Hippocampal formation (tissue), 2 donors: Measurements from ENCODE around the gene PDK1.
"Not testable (repeated sequence)": the region's sequence is repeated elsewhere in the genome, so short reads cannot be mapped to it uniquely, and the experiment has no call there.

Experiments used
- DNase-seq, 2 donors: peaks; one replicate each; lab custom pipeline; 2025; lab: John Stamatoyannopoulos, UW

PDK1 gene

DNA sequence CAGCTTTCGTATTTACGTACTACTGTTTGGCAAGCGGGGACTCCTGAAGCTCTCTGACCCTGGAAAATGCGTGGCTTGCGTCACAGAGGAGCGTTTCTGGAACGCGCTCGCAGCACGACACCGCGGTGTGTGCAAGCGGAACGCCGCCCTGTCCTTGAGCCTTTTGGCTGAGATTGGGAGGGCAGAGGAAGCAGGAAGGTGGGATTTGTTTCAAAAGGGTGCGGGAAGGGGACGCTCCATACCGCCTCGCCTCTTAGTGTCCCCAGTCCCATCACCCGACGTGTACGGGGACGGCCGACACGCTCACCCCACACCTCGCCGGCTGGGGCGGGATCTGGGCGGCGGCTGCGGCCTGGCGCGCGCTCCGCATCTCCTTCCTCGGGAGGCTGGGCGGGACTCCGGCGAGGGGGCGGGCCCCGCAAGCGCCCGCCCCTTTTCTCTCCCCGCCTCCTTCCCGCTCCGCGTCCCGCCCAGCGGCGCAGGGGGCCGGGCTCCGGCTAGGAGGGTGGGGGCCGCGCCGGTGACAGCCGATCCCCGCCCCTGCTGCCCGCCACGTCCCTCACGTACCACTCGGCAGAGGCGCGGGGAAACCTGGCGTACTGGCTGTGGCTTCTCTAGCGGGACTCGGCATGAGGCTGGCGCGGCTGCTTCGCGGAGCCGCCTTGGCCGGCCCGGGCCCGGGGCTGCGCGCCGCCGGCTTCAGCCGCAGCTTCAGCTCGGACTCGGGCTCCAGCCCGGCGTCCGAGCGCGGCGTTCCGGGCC, at the start of gene PDK1:
PDK1 (plus strand) TSS at position 569 of the 762 bp plus-strand sequence; CDS start at position 630, 61 bp downstream.
- peak; percentile 85 to 88 for DNase-seq

DNA sequence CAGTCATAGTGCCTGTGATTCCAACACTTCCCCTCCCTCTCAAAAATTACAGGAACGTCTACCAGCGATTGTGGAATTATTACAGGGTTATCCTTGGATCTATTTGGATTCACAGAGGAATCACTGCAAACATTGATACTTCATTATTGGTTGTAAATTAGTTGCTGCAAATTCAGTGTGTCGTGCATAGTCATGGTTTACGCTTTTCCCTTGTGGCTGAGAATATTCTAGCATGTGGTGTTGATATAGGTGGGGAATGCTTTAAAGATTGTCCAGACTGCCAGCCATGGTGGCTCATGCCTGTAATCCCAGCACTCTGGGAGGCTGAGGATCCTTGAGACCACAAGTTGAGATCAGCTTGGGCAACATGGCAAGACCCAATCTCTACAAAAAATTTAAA, 48.7 kb upstream of the PDK1 start:
- no peak for DNase-seq

DNA sequence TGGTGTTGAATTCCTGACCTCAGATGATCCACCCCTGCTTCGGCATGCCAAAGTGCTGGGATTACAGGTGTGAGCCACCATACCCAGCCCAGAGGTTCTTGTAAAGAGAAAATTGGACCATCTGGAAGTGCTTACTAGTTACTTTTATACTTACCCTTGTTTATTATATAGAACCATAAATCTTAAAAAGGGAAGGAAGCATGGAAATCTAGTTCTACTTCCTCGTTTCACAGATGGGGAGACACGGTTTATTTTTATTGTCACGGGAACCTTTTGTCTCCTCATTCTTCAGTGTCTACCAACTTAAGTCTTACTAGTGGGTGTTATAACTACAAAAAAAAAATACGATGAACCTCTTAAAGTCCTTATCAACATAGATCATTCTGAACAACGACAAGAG, 45.8 kb upstream of the PDK1 start:
- DNase-seq = no peak

DNA sequence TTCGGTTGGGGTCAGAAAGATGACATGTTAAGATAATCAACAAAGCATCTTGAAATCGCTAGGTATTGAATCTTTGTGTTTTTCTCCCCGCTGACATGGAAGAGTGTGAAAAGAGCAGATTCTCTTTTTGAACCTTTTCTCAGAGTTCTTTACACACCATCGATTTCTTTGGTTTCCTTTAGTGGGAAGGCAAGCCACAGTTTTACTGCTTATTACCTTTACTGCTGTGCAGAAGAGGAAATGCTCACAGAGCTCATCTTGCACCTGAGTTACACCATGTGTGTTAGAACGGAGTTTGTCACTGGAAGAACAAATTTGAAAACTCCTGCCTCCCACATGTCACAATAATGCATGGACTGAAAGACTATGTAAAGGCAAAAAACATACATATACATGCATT, 45.3 kb upstream of the PDK1 start:
- no peak for DNase-seq

DNA sequence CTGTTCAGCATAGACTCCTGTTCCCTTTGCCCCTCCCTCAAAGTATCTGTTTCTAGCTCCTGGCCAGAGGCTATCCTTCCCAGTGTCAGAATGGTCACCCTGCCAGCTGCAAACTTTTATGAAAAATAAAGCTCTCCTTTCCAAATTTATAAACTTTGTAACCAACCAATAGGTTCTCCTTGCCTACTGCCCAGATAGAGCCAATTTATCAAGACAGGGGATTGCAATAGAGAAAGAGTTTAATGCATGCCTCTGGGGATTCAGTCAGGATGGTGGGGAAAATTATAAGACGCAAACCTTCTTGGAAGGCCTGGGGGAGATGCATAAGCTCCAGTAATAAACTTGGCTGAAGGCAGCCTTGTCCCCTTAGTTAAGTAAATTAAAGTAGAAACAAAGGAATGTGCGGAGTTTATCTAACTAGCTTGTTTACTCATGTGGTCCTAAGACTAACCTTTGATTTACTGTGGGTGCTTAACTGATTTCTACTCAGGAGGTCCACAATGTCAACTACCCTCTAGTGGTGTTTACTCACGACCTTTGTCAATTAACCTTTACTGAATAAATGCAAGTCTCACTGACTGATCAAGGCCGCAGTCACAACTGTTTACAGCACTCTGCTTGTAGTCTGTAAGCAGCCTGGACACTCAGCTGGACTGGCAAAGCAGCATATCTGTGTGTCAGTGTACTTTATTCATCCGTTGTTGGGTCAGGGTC, 42.9 kb upstream of the PDK1 start:
- no peak for DNase-seq

DNA sequence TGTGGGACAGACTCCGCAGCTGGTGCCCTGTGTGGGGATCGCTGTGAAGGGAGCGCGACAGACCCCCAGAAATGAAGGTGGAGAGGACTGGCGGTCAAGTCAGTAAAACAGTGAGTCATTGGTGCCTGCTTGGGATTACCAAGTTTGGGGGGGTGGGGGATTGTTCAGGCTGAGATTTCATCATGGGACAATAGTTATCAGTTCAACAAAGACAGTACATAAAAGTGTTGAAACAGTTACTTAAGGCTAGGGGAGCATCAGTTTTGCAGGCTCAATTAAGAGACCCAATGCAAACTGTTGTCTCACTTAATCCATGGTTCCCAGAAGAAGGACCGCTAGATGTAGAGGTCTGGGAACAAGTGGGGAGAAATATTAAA, 42.4 kb upstream of the PDK1 start:
- DNase-seq = no peak

DNA sequence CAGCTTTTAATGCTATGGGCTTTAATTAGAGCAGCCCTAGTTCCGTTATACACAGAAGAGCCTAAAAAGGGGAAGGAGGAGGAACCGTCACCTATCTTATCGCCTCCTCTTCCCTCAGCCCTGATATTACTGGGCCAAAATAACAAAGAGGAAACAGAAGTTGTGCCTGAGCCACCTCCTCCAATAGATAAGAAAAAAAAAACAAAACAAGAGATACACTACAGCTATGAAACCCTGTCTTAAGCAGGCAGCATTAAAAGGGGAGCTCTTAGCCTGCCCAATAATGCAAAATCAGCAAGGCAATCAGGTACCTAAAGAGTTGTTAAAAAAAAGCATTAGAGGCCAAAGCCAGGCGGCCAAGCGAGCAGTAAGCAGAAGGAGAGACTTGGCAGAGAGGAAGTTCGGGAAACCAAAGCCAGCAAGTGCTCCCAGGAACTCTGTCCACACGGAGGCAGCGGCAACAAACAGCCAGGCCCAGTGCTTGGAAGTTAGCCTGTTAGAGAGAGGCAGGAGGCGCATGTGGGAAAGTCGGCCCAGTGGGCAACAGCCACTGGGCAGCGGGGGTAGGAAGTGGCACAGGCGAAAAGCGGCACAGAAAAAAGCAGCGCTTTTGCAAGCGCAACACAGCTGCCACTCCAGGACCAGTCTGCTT, 41.8 kb upstream of the PDK1 start:
- peak; percentile 17 to 48 for DNase-seq

DNA sequence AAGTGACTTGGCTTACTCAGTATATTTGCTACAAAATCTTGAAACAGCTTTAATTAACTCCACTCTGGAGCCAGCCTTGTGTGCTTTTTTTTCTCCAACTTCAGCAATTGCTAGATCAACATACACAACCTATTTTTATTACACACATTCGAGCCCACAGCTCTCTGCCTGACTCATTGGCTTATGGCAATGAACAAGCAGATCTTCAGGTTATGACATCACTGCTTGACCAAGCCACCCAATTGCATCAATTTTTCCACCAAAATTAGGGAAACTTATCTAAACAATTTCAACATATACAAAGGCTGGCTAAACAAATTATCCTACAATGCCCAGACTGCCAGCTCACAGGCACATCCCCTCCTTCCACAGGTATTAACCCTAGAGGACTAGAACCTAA, 39.6 kb upstream of the PDK1 start:
- no peak for DNase-seq

DNA sequence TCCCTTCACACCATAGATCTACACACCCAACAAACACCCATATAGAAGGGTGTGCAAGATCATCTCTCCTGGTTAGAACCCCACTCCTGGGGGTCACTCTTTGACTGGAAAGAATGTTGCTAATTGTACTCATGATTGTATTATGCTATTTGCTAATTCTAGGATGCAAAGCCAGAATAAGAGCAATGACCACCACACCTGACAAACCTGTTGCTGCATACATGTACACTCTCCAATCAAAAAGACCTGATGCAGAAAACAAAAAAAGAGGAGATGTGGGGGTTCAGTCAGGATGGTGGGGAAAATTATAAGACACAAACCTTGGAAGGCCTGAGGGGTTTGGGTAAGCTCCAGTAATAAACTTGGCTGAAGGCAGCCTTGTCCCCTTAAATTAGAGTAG, 36.9 kb upstream of the PDK1 start:
- DNase-seq = no peak

DNA sequence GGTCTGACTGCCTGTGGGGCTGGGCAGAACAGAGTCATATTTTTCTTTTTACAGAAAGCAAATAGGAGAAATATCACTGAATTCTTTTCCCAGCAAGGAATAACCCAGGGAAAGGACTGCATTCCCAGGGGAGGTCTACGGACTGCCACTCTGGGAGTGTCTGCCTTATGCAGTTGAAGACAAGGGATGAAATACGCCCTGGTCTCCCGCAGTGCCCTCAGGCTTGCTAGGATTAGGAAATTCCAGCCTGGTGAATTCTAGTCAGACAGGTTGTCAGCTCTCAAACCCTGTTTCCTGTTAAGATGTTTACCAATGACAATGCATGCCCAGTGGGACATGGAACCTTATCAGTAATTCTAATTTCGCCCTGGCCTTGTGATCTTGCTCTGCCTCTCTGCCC, 30.3 kb upstream of the PDK1 start:
- DNase-seq = no peak

DNA sequence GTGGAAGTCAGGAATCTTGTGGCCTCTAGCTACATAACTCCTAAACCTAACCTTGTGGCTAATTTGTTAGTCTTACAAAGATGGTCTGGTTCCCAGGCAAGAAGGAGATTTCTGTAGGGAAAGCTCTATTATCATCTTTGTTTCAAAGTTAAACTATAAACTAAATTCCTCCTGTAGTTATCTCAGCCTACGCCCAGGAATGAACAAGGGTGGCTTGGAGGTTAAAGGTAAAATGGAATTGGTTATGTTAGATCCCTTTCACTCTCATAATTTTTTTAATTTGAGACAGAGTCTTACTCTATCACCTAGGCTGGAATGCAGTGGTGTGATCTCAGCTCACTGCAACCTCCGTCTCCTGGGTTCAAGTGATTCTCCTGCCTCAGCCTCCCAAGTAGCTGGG, 24.6 kb upstream of the PDK1 start:
- no peak for DNase-seq

DNA sequence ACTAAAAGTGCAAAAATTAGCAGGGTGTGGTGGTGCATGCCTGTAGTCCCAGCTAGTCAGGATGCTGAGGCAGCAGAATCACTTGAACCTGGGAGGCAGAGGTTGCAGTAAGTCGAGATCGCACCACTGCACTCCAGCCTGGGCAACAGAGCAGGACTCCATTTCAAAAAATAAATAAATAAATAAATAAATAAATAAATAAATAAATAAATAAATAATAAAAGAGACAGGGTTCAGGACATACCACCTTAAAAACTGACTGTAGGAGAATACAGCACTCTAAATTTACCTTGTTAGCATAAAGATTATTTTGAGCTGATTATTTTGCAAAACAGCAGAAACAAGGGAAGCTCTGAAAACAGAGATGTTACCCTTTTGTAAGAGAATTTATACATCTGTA, 23.4 kb upstream of the PDK1 start:
- DNase-seq = not testable (repeated sequence)

DNA sequence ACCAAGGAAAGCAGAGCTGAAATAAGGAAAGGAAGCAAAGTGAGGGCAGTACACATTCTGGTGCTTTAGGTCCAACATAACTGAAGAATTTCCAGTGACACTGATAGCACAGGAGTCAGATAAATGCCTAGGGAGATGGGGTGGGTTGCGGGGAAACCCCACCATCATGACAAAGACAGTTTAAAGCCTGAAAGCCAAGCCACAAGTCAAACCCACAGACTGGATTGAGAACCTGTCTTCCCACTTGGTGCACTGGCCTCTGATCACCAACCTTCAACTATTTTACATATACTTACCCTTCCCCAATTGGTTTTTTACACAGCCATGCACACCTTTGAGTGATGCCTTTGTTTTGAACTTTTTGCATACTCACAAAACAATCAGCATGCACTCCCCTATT, 22.2 kb upstream of the PDK1 start:
- DNase-seq = no peak

DNA sequence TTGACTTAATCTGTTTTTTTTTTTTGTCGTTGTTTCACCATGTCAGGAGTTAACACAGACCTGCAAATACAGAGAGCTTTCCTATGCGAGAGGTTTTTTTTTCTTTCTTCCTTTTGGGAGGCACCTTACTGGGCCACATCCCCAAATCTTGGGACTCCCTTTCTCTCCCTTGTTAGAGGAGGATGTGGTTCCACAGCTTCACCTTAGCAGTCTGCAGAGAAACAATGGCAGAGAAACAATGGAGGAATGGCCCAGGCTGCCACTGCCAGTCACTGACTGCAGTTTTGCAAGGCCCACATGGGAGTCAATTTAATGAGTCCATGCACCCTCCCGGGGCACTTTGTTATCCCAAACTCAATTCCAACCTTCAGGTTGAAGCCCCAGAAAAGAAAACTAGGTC, 20.8 kb upstream of the PDK1 start:
- no peak for DNase-seq

DNA sequence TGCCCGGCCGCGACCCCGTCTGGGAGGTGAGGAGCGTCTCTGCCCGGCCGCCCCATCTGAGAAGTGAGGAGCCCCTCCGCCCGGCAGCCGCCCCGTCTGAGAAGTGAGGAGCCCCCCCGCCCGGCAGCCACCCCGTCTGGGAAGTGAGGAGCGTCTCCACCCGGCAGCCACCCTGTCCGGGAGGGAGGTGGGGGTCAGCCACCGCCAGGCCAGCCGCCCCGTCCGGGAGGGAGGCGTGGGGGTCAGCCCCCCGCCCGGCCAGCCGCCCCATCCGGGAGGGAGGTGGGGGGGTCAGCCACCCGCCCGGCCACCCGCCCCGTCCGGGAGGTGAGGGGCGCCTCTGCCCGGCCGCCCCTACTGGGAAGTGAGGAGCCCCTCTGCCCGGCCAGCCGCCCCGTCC, 18.0 kb upstream of the PDK1 start:
- DNase-seq = not testable (repeated sequence)

DNA sequence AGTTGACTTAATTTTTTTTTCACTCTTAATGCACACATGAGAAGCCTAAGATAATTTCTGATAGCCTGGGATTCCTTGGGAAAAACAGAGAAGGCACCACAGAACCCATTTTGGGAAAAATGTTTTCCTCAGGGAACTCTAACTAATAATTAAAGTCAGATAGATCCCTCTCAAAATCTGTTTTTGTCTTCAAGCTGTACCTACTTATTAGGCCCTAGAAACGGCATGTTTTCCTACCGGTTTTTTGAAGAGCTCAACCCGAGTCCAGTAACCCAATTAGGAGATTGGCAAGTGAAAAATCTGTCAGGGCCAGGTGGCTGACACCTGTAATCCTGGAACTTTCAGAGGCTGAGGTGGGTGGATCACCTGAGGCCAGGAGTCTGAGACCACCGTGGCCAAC, 16.1 kb upstream of the PDK1 start:
- no peak for DNase-seq

DNA sequence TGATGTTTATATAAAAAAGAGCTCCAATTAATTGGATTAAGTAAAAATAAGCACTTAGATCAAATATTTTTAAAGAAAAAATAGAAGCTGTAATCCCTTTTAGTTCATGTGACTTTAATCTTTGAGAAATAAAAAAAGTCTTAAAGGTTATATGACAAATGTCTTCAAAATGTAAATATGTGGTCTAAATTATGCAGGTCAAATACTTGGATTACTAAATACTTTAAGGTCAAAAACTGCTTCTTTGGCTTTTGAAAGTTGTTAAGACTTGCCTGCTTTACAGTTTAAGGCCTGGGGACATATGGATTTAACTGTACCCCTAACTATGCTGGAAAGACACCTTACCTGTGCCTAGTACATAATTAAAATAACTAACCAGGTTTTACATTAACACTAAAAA, 15.5 kb upstream of the PDK1 start:
- DNase-seq = no peak

DNA sequence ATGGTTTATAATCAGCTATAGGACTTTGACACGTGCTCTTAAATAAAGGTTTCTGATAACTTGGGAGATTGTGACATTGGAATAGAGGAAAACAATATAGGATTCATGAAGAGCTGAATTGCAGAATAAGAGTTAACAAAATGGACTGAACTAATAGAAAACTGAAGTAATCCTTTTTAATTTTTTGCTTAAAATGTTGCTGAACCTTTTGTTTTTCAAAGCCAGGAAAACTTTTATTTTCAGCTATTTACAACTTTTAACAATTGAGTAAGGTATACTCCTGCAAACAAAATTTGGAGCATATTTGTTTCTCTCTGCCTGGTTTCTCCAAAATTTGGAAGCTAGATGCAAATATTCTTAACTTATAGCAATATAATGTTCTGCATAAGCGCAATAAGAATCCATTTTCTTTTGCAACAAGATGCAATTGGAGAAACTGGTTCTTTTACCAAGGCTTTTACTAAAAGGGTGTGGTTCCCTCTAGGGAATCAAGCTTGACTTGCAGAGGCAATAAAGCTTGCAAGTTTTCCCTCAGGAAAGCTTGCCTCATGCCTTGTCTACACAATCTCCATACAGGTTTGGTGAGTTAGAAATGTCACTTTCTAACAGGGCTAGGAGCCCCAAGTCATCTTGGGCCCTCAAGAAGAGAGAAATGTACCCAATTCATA, 10.3 kb upstream of the PDK1 start:
- no peak for DNase-seq

DNA sequence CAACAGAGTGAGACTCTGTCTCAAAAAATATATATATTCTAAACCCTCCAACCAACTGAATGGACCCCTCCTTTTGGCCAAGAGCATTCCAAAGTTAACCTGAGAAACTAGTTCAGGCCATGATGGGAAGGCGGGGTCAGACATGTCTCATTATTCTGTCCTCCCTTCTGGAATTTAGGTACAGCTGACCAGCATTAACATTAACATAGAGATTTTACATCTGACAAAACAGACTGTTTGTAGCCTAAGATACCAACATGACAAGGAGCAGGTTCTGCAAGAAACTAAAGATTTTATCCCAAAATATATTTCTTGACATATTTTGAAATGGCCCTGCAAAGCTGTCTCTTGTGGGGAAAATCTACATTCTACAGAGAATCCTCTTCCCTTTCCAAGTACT, 6.8 kb upstream of the PDK1 start:
- DNase-seq = no peak

DNA sequence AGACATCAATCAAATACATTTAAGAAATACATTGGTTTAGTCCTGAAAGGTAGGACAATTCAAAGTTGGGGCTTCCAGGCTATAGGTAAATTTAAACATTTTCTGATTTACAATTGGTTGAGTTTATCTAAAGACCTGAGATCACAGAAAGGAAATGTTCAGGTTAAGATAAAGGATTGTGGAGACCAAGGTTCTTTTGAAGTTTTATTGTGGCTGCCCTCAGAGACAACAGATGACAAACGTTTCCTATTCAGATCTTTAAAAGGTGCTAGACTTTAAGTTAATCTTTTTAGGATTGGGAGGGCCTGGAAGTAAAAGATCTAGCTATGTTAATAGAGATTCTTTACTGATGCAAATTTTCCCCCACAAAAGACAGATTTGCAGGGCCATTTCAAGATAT, 6.1 kb upstream of the PDK1 start:
- not testable (repeated sequence) for DNase-seq

DNA sequence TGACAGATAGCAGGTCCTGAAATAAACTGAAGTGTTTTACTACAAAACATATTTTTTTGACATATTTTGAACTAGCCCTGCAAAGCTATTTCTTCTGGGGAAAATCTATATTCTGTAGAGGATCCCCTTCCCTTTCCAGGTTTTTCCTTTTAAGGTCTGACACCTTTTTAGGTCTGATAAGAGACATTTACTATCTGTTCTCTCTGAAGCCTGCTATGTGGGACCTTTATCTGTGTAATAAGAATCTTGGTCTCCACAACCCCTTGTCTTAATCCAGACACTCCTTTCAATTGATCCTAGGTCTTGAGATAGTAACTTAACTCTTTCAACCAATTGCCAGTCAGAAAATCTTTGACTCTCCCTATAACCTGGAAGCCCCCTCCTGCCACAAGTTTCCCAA, 5.5 kb upstream of the PDK1 start:
- no peak for DNase-seq

DNA sequence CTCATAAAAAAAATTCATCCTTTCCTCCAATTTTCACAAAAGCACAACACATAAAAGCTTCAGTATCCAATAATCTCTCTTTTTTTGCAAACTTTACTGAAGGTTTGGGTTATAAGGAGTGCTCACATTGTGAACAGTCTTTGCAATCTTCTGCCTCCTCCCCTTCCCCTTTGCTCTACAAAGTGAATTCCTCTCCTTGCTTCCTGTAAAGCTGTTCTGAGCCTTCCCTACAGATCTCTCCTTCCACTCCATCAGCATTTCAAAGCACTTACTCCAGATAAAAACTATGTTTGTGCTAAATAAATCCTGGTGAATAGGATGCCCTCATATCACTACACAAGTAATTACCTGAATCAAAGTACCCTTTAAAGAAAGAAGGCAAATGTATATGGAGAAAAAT, 4.6 kb upstream of the PDK1 start:
- DNase-seq = no peak
